Middle frontal gyrus (tissue), 1 donor: Measurements from ENCODE around the gene SLC4A1AP.
"Not testable (repeated sequence)": the region's sequence is repeated elsewhere in the genome, so short reads cannot be mapped to it uniquely, and the experiment has no call there.

ENCODE experiments used
- DNase-seq: peaks from one replicate; pipeline ENCODE4 v3.0.0-alpha.2; 2015; ENCODE audit warnings: low spot score; ENCODE audit errors: extremely low spot score

Gene SLC4A1AP

GRCh38 chr2:27647737-27648136 is 16.0 kb upstream of the SLC4A1AP start:
- DNase-seq = no peak

GRCh38 chr2:27651056-27651455 is 12.6 kb upstream of the SLC4A1AP start:
- DNase-seq = no peak

GRCh38 chr2:27652341-27652740 is 11.3 kb upstream of the SLC4A1AP start:
- no peak for DNase-seq

- DNase-seq = no peak
These were observed 10.9 kb upstream of the SLC4A1AP start for GRCh38 chr2:27652790-27653189.

DNA sequence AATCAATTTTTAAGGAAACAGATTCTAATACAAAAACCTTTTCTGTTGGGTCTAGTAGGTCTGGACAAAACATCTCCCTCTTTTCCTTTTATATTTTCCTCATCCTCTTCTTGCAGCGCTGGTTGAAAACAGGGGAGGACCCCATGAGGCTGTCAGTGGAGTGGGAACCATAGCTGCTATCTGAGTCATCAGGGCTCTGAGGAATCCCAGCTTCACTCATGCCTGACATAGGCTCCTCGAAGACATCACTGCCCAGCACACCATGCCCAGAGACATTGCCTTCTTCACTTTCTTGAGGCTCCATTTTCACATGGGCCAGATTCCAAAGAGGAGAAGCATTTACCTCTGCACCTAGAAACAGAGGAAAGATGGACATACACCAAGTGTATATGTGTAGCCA is 10.3 kb upstream of the SLC4A1AP start:
- DNase-seq = no peak

DNA sequence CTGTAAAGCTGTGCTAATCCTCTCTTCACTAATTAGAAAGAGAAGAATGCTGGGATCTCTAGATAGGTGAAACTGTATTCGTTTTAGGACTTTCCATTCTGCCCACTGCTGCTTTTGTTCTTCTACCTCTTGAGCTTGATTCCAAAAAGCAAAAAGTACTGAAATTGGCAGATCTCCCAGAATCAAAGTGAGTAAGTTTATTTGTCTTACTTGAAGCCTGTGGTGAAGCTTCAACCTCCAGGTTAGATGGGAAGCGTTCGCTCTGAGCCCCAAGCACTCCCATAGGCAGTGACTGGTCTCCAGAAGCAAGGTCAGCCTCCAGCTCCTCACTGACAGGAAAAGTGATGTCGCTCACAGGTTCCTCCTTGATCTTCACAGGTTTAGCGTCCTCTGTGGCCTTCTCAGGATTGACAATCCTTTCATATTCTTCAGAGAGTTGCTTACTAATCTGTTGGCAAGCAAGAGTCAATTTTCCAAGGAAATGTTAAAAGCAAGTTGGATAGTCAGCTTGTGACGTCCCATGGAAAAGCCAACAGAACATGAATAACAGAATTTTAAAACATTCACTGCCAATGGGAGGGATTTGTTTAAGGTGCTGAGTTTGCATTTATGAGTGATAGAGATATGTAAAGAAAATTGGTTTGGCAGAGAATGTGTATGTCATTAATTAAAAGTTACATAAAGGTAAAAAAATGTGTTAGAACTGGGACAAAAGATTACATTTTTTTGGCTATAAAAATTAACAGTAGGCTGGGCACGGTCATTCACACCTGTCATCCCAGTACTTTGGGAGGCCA is 8.3 kb upstream of the SLC4A1AP start:
- no peak for DNase-seq

DNA sequence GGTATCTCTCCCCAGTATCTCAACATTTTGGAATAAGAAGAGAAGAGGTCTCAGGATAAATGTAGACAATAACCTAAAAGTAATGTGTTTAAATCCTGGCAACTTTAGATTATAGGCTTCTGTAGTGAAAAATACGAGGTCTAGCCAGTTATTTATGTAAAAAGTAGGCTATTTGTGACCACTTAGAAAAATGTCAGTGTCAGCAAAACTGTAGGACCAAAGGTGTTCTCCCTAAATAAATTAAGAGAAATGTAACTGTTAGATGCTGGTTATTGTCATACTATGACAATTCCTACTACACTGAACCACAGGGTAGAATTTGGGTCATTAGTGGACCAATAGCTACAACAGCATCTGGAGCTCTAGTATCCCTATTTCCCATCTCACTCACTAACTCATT is 2.3 kb upstream of the SLC4A1AP start:
- DNase-seq = no peak

GRCh38 chr2:27664154-27664574 is 475 bp downstream of the SLC4A1AP start:
- DNase-seq = no peak

GRCh38 chr2:27664622-27665363 is 1.1 kb downstream of the SLC4A1AP start:
- DNase-seq = no peak

- DNase-seq = no peak
These were observed 3.8 kb downstream of the SLC4A1AP start for GRCh38 chr2:27667446-27667845.

- DNase-seq = no peak
These were observed 7.5 kb downstream of the SLC4A1AP start for GRCh38 chr2:27671235-27671634.

- no peak for DNase-seq
These were observed 9.2 kb downstream of the SLC4A1AP start for GRCh38 chr2:27672723-27673486.

DNA sequence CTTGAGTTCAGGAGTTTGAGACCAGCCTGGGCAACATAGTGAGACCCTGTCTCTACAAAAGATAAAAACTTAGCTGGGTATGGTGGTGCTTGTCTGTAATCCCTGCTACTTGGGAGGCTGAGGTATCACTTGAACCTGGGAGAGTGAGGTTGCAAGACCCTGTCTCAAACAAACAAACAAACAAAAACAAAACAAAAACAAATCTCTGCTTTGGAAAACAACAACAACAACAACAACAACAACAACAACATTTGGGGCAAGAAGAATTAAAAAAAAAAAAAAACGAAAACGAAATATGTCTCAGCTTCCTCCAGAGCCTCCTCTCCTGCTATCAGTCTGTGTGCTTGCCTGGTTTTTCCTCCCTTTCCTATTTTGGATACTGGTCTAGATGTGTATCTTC is 16.9 kb downstream of the SLC4A1AP start:
- no peak for DNase-seq

- no peak for DNase-seq
These were observed 18.2 kb downstream of the SLC4A1AP start for GRCh38 chr2:27681841-27682240.

DNA sequence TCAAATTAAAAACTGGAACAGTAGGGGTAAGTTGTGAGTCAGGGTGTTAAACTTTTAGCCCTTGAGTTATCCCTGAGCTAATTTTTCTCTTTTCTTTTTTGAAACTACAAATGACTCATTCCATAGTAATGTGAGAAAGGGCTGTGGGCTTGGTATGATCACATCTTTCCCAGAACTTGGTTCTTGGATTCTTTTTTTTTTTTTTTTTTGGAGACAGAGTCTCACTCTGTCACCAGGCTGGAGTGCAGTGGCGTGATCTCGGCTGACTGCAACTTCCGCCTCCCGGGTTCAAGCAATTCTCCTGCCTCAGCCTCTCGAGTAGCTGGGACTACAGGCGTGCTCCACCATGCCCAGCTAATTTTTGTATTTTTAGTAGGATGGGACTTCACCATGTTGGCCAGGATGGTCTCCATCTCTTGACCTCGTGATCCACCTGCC is 18.7 kb downstream of the SLC4A1AP start:
- DNase-seq = not testable (repeated sequence)

- DNase-seq = peak; percentile 63
These were observed 19.8 kb downstream of the SLC4A1AP start for GRCh38 chr2:27683390-27684071.

DNA sequence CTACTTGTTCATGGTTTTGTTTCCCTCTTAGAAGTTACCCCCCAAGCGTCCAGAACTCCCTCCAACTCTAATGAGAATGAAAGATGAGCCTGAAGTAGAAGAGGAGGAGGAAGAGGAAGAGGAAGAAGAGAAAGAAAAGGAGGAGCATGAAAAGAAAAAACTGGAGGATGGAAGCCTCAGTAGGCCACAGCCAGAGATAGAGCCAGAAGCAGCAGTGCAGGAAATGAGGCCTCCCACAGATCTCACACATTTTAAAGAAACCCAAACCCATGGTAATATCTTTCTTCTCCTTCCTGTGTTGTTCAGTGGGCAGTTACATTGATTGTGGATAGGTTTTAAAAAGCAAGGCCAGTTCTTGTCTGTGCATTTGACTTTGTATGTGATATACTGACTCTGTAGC is 21.3 kb downstream of the SLC4A1AP start:
- DNase-seq = not testable (repeated sequence)

GRCh38 chr2:27685577-27685976 is 21.9 kb downstream of the SLC4A1AP start:
- DNase-seq = no peak

- no peak for DNase-seq
These were observed 23.5 kb downstream of the SLC4A1AP start for GRCh38 chr2:27687232-27687631.

DNA sequence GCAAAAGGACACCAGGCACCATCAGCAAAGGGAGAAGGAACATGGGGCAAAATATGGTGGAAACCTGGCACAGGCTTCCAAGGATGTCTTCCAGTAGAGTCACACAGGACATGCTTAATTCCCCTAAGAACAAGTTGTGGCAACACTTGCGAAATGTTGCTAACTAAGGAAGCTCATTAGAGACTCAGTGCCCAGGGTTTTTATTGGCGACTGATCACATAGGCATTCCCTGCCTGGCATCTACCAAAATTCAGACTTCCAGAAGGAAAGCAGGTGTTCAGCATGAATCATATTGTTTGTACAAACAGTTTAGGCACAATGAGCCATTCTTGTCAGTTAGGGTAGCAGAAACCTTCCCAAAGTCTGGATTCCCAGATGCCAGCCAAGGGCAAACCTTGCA is 25.7 kb downstream of the SLC4A1AP start:
- DNase-seq = no peak

DNA sequence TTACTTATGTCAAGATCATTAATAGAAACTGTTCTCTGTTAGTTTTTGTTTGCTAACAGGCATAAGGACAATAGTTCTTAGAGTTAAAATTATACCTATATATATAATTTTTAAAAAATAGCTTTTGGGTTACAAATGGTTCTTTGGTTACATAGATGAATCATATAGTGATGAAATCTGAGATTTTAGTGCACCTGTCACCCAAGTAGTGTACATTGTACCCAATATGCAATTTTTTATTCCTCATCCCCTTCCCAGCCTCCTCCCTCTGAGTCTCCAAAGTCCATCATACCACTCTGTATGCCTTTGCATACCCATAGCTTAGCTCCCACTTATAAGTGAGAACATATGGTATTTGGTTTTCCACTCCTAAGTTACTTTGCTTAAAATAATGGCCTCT is 26.4 kb downstream of the SLC4A1AP start:
- no peak for DNase-seq
